HEK293 (cell line): Measurements from ENCODE around the gene ZNF81.
"Not testable (repeated sequence)": the region's sequence is repeated elsewhere in the genome, so short reads cannot be mapped to it uniquely, and the experiment has no call there.

Source experiments
- CTCF ChIA-PET: fragments of 350-600 bp; formaldehyde crosslinking; extraction: SDS; loops from one replicate; lab custom pipeline; 2021; ENCODE audit warnings: antibody characterized with exemption; lab: Yijun Ruan, JAX
- POLR2A ChIA-PET: fragments of 300-600 bp; formaldehyde crosslinking; extraction: SDS; loops from one replicate; lab custom pipeline; 2020; ENCODE audit warnings: antibody characterized with exemption, inconsistent platforms; lab: Yijun Ruan, JAX
- H3K27ac ChIP-seq: fragments of 200-500 bp; sonication (Bioruptor generic); 2 replicates; pipeline ENCODE4 v1.5.1; 2014; ENCODE audit warnings: low read depth, low read length, control low read depth, inconsistent platforms; ENCODE audit errors: extremely low read depth
- H3K36me3 ChIP-seq, 2 experiments: fragments of 200-500 bp in 1 of 2; sonication (Bioruptor generic) in 1 of 2; 1 replicate in 1 of 2; 2 replicates in 1 of 2; pipeline ENCODE4 v1.5.1; 2014 to 2017; ENCODE audit warnings: inconsistent platforms in 2 of 2, low read length in 2 of 2; ENCODE audit not compliant: control insufficient read depth in 2 of 2, insufficient read depth in 1 of 2
- H3K4me1 ChIP-seq: fragments of 200-500 bp; sonication (Bioruptor generic); 2 replicates; pipeline ENCODE4 v1.5.1; 2014; ENCODE audit warnings: mild to moderate bottlenecking, low read length, inconsistent platforms; ENCODE audit not compliant: control insufficient read depth, insufficient read depth
- H3K4me3 ChIP-seq: 2 replicates; pipeline ENCODE4 v1.5.1; 2011; ENCODE audit warnings: low read depth, mild to moderate bottlenecking, control low read depth, low read length, moderate library complexity
- H3K9me3 ChIP-seq: fragments of 200-500 bp; sonication (Bioruptor generic); 2 replicates; pipeline ENCODE4 v1.5.1; 2014; ENCODE audit warnings: low read depth, low read length, inconsistent platforms; ENCODE audit not compliant: control insufficient read depth, insufficient read depth
- EGR2 ChIP-seq: fragments of 450-650 bp; formaldehyde crosslinking; IDR thresholded peaks from 2 replicates; pipeline ENCODE4 v1.5.1; 2016; ENCODE audit warnings: low read depth, missing biosample characterization, missing genetic modification characterization
- GLI2 ChIP-seq: fragments of 450-650 bp; formaldehyde crosslinking; IDR thresholded peaks from 2 replicates; pipeline ENCODE4; 2017; ENCODE audit warnings: missing biosample characterization, missing genetic modification characterization, low read depth, borderline replicate concordance
- GLIS1 ChIP-seq: fragments of 450-650 bp; formaldehyde crosslinking; IDR thresholded peaks from 2 replicates; pipeline ENCODE4 v1.5.1; 2016; ENCODE audit warnings: missing biosample characterization, missing genetic modification characterization
- GLIS2 ChIP-seq: fragments of 450-650 bp; formaldehyde crosslinking; IDR thresholded peaks from 2 replicates; pipeline ENCODE4 v1.5.1; 2016; ENCODE audit warnings: missing biosample characterization, missing genetic modification characterization
- HOXD13 ChIP-seq: sonication (generic); formaldehyde crosslinking; IDR thresholded peaks from 2 replicates; pipeline ENCODE4 v1.8.0; 2022; ENCODE audit warnings: missing genetic modification reagents, borderline replicate concordance
- KLF9 ChIP-seq: fragments of 450-650 bp; formaldehyde crosslinking; IDR thresholded peaks from 2 replicates; pipeline ENCODE4 v1.5.1; 2016; ENCODE audit warnings: missing biosample characterization, missing genetic modification characterization, low read depth
- SP7 ChIP-seq: fragments of 450-650 bp; formaldehyde crosslinking; IDR thresholded peaks from 2 replicates; pipeline ENCODE4 v1.5.1; 2016; ENCODE audit warnings: missing biosample characterization, missing genetic modification characterization
- TRIM28 ChIP-seq: IDR thresholded peaks from 2 replicates; pipeline ENCODE4 v1.6.1; 2011; ENCODE audit warnings: low read length, control low read depth, borderline replicate concordance
- YY1 ChIP-seq: fragments of 450-650 bp; formaldehyde crosslinking; IDR thresholded peaks from 2 replicates; pipeline ENCODE4 v1.5.1; 2018; ENCODE audit warnings: missing biosample characterization, missing genetic modification characterization
- ZBTB17 ChIP-seq: fragments of 450-650 bp; formaldehyde crosslinking; IDR thresholded peaks from 2 replicates; pipeline ENCODE4 v1.5.1; 2016; ENCODE audit warnings: missing biosample characterization, missing genetic modification characterization
- ZFP3 ChIP-seq: fragments of 450-650 bp; formaldehyde crosslinking; IDR thresholded peaks from 2 replicates; pipeline ENCODE4 v1.5.1; 2016; ENCODE audit warnings: low read depth, missing biosample characterization, missing genetic modification characterization
- ZNF157 ChIP-seq: fragments of 450-650 bp; formaldehyde crosslinking; IDR thresholded peaks from 2 replicates; pipeline ENCODE4 v1.5.1; 2016; ENCODE audit warnings: missing biosample characterization, missing genetic modification characterization
- ZNF223 ChIP-seq: fragments of 450-650 bp; formaldehyde crosslinking; IDR thresholded peaks from 2 replicates; pipeline ENCODE4 v1.5.1; 2016; ENCODE audit warnings: missing biosample characterization, missing genetic modification characterization
- ZNF24 ChIP-seq: fragments of 450-650 bp; formaldehyde crosslinking; IDR thresholded peaks from 2 replicates; pipeline ENCODE4 v1.5.1; 2016; ENCODE audit warnings: missing biosample characterization, missing genetic modification characterization
- ZNF248 ChIP-seq: fragments of 450-650 bp; formaldehyde crosslinking; IDR thresholded peaks from 2 replicates; pipeline ENCODE4 v1.5.1; 2017; ENCODE audit warnings: missing biosample characterization, missing genetic modification characterization
- ZNF335 ChIP-seq: fragments of 450-650 bp; formaldehyde crosslinking; conservative IDR thresholded peaks from 2 replicates; pipeline ENCODE4 v1.5.1; 2016; ENCODE audit warnings: missing biosample characterization, missing genetic modification characterization
- ZNF391 ChIP-seq: fragments of 450-650 bp; formaldehyde crosslinking; IDR thresholded peaks from 2 replicates; pipeline ENCODE4 v1.5.1; 2016; ENCODE audit warnings: low read depth, missing biosample characterization, missing genetic modification characterization, borderline replicate concordance
- ZNF416 ChIP-seq: fragments of 450-650 bp; formaldehyde crosslinking; IDR thresholded peaks from 2 replicates; pipeline ENCODE4 v1.5.1; 2016; ENCODE audit warnings: missing biosample characterization, missing genetic modification characterization
- ZNF501 ChIP-seq: fragments of 450-650 bp; formaldehyde crosslinking; IDR thresholded peaks from 2 replicates; pipeline ENCODE4 v1.5.1; 2016; ENCODE audit warnings: missing biosample characterization, missing genetic modification characterization
- ZNF585B ChIP-seq: fragments of 450-650 bp; formaldehyde crosslinking; IDR thresholded peaks from 2 replicates; pipeline ENCODE4 v1.5.1; 2016; ENCODE audit warnings: missing biosample characterization, missing genetic modification characterization
- ZNF596 ChIP-seq: fragments of 450-650 bp; IDR thresholded peaks from 2 replicates; pipeline ENCODE4 v1.5.0; 2018; ENCODE audit warnings: missing biosample characterization, mild to moderate bottlenecking, missing genetic modification characterization, moderate library complexity
- ZNF621 ChIP-seq: fragments of 450-650 bp; formaldehyde crosslinking; IDR thresholded peaks from 2 replicates; pipeline ENCODE4 v1.5.1; 2017; ENCODE audit warnings: missing biosample characterization, missing genetic modification characterization
- ZNF660 ChIP-seq: fragments of 450-650 bp; IDR thresholded peaks from 2 replicates; pipeline ENCODE4 v1.5.1; 2018; ENCODE audit warnings: missing biosample characterization, mild to moderate bottlenecking, missing genetic modification characterization
- ZNF664 ChIP-seq: fragments of 450-650 bp; formaldehyde crosslinking; IDR thresholded peaks from 2 replicates; pipeline ENCODE4 v1.5.1; 2016; ENCODE audit warnings: missing biosample characterization, missing genetic modification characterization
- TF ChIP-seq, protein P1 (sequence below): fragments of 450-650 bp; formaldehyde crosslinking; conservative IDR thresholded peaks from 2 replicates; pipeline ENCODE4 v1.5.1; 2016; ENCODE audit warnings: low read depth, missing biosample characterization, missing genetic modification characterization
- TF ChIP-seq, protein P2 (sequence below): fragments of 450-650 bp; formaldehyde crosslinking; IDR thresholded peaks from 2 replicates; pipeline ENCODE4 v1.5.1; 2016; ENCODE audit warnings: missing biosample characterization, missing genetic modification characterization

Gene ZNF81

DNA sequence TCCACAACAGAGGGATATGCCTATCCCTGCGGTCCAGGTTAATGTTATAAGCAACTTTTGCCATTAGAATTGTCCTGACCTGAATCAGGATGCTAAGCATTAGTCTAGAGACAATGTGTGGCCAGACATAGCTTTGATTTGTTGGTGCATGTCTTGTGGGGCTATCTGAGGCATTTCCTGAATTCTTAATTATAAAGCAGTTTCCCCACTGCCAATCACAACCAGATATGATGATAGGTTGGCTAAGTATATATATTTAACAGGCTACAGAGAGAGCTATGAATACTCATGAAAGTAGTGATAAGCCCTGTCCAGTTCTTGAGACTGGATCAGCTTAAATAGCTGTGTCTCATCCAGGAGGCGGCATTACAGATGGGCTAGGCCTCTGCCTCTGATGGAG, 37.8 kb upstream of the ZNF81 start (continued):
- TF ChIP-seq YY1 (tag by site-specific recombination) (no peak), ZNF596 (tag by site-specific recombination) (no peak), ZNF223 (tag by site-specific recombination) (no peak), ZNF585B (tag by site-specific recombination) (no peak), ZNF24 (tag by site-specific recombination) (no peak), KLF9 (tag by site-specific recombination) (no peak)
- TF ChIP-seq, protein P1, sequence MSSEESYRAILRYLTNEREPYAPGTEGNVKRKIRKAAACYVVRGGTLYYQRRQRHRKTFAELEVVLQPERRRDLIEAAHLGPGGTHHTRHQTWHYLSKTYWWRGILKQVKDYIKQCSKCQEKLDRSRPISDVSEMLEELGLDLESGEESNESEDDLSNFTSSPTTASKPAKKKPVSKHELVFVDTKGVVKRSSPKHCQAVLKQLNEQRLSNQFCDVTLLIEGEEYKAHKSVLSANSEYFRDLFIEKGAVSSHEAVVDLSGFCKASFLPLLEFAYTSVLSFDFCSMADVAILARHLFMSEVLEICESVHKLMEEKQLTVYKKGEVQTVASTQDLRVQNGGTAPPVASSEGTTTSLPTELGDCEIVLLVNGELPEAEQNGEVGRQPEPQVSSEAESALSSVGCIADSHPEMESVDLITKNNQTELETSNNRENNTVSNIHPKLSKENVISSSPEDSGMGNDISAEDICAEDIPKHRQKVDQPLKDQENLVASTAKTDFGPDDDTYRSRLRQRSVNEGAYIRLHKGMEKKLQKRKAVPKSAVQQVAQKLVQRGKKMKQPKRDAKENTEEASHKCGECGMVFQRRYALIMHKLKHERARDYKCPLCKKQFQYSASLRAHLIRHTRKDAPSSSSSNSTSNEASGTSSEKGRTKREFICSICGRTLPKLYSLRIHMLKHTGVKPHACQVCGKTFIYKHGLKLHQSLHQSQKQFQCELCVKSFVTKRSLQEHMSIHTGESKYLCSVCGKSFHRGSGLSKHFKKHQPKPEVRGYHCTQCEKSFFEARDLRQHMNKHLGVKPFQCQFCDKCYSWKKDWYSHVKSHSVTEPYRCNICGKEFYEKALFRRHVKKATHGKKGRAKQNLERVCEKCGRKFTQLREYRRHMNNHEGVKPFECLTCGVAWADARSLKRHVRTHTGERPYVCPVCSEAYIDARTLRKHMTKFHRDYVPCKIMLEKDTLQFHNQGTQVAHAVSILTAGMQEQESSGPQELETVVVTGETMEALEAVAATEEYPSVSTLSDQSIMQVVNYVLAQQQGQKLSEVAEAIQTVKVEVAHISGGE (tag by site-specific recombination) = no peak

DNA sequence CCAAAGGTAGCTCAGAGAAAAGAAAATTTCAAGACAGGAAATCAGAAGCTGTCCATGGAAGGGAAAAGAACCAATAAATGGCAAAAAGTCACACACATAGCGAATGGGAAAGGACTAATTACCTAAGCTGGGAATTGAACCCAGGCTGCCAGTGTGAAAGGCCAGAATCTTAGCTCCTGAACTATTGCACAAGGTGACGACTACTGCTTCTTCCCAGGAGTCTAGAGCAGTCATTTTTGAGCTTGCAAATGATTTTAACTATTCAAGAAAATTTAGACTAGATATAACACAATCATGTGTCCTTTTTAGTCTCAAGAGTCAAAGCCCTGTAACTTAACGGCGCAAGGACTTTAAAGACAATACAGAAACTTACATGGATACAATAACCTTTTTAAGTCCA, 34.1 kb upstream of the ZNF81 start:
- H3K9me3 ChIP-seq = no peaks in the 10 kb centered on the region
- no peak for TF ChIP-seq GLI2 (tag by site-specific recombination)
- TF ChIP-seq, protein P2, sequence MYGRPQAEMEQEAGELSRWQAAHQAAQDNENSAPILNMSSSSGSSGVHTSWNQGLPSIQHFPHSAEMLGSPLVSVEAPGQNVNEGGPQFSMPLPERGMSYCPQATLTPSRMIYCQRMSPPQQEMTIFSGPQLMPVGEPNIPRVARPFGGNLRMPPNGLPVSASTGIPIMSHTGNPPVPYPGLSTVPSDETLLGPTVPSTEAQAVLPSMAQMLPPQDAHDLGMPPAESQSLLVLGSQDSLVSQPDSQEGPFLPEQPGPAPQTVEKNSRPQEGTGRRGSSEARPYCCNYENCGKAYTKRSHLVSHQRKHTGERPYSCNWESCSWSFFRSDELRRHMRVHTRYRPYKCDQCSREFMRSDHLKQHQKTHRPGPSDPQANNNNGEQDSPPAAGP (tag by site-specific recombination) = no peak
- no peak for TF ChIP-seq EGR2 (tag by site-specific recombination)
- no peak for TF ChIP-seq HOXD13 (CRISPR knock-in tag)
- no peak for TF ChIP-seq ZNF248 (tag by site-specific recombination)
- no peak for TF ChIP-seq ZNF501 (tag by site-specific recombination)
- 0 out of 2 replicates have a peak, but pooled peaks have one; percentile 13 for TF ChIP-seq SP7 (tag by site-specific recombination)
- no peak for TF ChIP-seq ZNF416 (tag by site-specific recombination)
- TF ChIP-seq ZNF621 (tag by site-specific recombination) = no peak
- TF ChIP-seq TRIM28 = no peak
- peak; percentile 71 for TF ChIP-seq ZNF660
- TF ChIP-seq ZNF664 = peak; percentile 78
- TF ChIP-seq ZFP3 (tag by site-specific recombination) = no peak
- TF ChIP-seq ZNF391 (tag by site-specific recombination) = no peak
- TF ChIP-seq ZNF157 (tag by site-specific recombination) = no peak
- TF ChIP-seq GLIS2 (tag by site-specific recombination) = no peak
- TF ChIP-seq, all 188 proteins: peak for 3
- H3K4me1 ChIP-seq = no peaks in the 10 kb centered on the region
- H3K27ac ChIP-seq = no peak overlapping the region
- POLR2A ChIA-PET = no interaction called here
- H3K36me3 ChIP-seq = no peaks in the 10 kb centered on the region
- H3K4me3 ChIP-seq = no peak overlapping the region
- CTCF ChIA-PET = interaction anchor here (0.6 to 1.8 kb wide), 4 partner anchors 24 to 652 kb away, joined by 3 to 8 read pairs (median 4); no protein-coding TSS in a partner anchor

GRCh38 chrX:47803103-47803502, 33.6 kb upstream of the ZNF81 start:
- TF ChIP-seq GLIS1 (tag by site-specific recombination) (peak; percentile 34; the same call in 1 of the 2 replicates), ZBTB17 (tag by site-specific recombination) (0 out of 2 replicates have a peak, but pooled peaks have one; percentile 44), ZNF335 (peak; percentile 79)
- TF ChIP-seq, all 188 proteins: peak for 3; not testable (repeated sequence) for 185
- H3K4me1 ChIP-seq, H3K9me3 ChIP-seq, H3K27ac ChIP-seq, H3K4me3 ChIP-seq, H3K36me3 ChIP-seq, POLR2A ChIA-PET: not testable (repeated sequence)
- CTCF ChIA-PET = interaction anchor here (0.6 to 1.8 kb wide), 4 partner anchors 27 to 652 kb away, joined by 3 to 8 read pairs (median 4); no protein-coding TSS in a partner anchor
